Stimulated activated CD4-positive, alpha-beta T cell treated with anti-CD3 and anti-CD28 coated beads, Interleukin-2, amount 100 ng/mL, for 24 hours (primary cell): ENCODE data around the gene DYDC1.
"Not testable (repeated sequence)": the region's sequence is repeated elsewhere in the genome, so short reads cannot be mapped to it uniquely, and the experiment has no call there.

Experiments used
- DNase-seq, 2 donors: peaks; one replicate each; pipeline ENCODE4 v3.0.0-alpha.2; 2020

The DYDC1 gene

GRCh38 chr10:80333983-80334382 lies 22.6 kb downstream of the DYDC1 start:
- DNase-seq = no peak

GRCh38 chr10:80324891-80325364 lies 31.6 kb downstream of the DYDC1 start:
- no peak for DNase-seq

- DNase-seq = no peak
These were observed 32.5 kb downstream of the DYDC1 start for GRCh38 chr10:80324086-80324485.

- DNase-seq = no peak
These were observed 33.2 kb downstream of the DYDC1 start for GRCh38 chr10:80323311-80323710.

GRCh38 chr10:80322711-80323110 lies 33.8 kb downstream of the DYDC1 start:
- DNase-seq = no peak

- no peak for DNase-seq
These were observed 34.4 kb downstream of the DYDC1 start for GRCh38 chr10:80322158-80322557.

GRCh38 chr10:80321183-80321582 lies 35.4 kb downstream of the DYDC1 start:
- DNase-seq = no peak

- no peak for DNase-seq
These were observed 36.2 kb downstream of the DYDC1 start for GRCh38 chr10:80320377-80320776.

- no peak for DNase-seq
These were observed 36.7 kb downstream of the DYDC1 start for GRCh38 chr10:80319725-80320290.

GRCh38 chr10:80319318-80319717 lies 37.2 kb downstream of the DYDC1 start:
- no peak for DNase-seq

- no peak for DNase-seq
These were observed 37.8 kb downstream of the DYDC1 start for GRCh38 chr10:80318742-80319141.

GRCh38 chr10:80315391-80315790 lies 41.2 kb downstream of the DYDC1 start:
- DNase-seq = no peak

GRCh38 chr10:80313523-80313922 lies 43.0 kb downstream of the DYDC1 start:
- DNase-seq = no peak

GRCh38 chr10:80305989-80306388 lies 50.6 kb downstream of the DYDC1 start:
- not testable (repeated sequence) for DNase-seq

GRCh38 chr10:80296942-80297341 lies 59.6 kb downstream of the DYDC1 start:
- no peak for DNase-seq

- DNase-seq = no peak
These were observed 63.8 kb downstream of the DYDC1 start for GRCh38 chr10:80292607-80293239.

- DNase-seq = no peak
These were observed 65.9 kb downstream of the DYDC1 start for GRCh38 chr10:80290474-80291220.

GRCh38 chr10:80289451-80290287 lies 66.9 kb downstream of the DYDC1 start, which contains the start of gene MAT1A:
MAT1A (minus strand) TSS chr10:80289658; CDS start chr10:80289423, 235 bp downstream.
- DNase-seq = no peak

- DNase-seq = no peak
These were observed 67.7 kb downstream of the DYDC1 start for GRCh38 chr10:80288849-80289248.
